MCF 10A (cell line): Measurements from ENCODE around the gene PRSS33. TPM values are rescaled to one million over a fixed set of nuclear protein-coding genes. Genes with fewer than 3 reads are reported as not detected.

Source experiments
- BruUV-seq: library from RNA; stranded (reverse); fragments of 400-500 nt; replicated peaks from 2 replicates; lab custom pipeline; 2021; lab: Mats Ljungman, UMichigan
- CTCF ChIA-PET: fragments of 300-600 bp; sonication (Branson Sonifier 250); formaldehyde crosslinking; extraction: SDS; loops from one replicate; lab custom pipeline; 2021; ENCODE audit warnings: antibody characterized with exemption, inconsistent platforms; lab: Yijun Ruan, JAX
- POLR2A ChIA-PET: fragments of 300-600, 350-650 bp; sonication (Branson Sonifier 250); formaldehyde crosslinking; extraction: SDS; loops from one replicate; lab custom pipeline; 2020; ENCODE audit warnings: antibody characterized with exemption, inconsistent platforms; lab: Yijun Ruan, JAX
- DNase-seq: peaks from one replicate; pipeline ENCODE4 v3.0.0-alpha.2; 2018; ENCODE audit not compliant: unreplicated experiment
- H3K27ac Mint-ChIP-seq: one replicate; pipeline ENCODE4 v1.8.0; 2022; ENCODE audit warnings: mild to moderate bottlenecking, low read depth, mixed read lengths; ENCODE audit not compliant: unreplicated experiment
- H3K27me3 Mint-ChIP-seq: one replicate; pipeline ENCODE4 v1.8.0; 2022; ENCODE audit warnings: mixed read lengths; ENCODE audit not compliant: insufficient read depth, unreplicated experiment
- H3K36me3 Mint-ChIP-seq: one replicate; pipeline ENCODE4 v1.8.0; 2022; ENCODE audit warnings: mild to moderate bottlenecking, moderate library complexity, mixed read lengths; ENCODE audit not compliant: insufficient read depth, unreplicated experiment
- H3K4me1 Mint-ChIP-seq: one replicate; pipeline ENCODE4 v1.8.0; 2022; ENCODE audit warnings: mixed read lengths; ENCODE audit not compliant: insufficient read depth, unreplicated experiment
- H3K4me3 Mint-ChIP-seq: one replicate; pipeline ENCODE4 v1.8.0; 2022; ENCODE audit warnings: mild to moderate bottlenecking, moderate library complexity, mixed read lengths; ENCODE audit not compliant: unreplicated experiment
- H3K9me3 Mint-ChIP-seq: one replicate; pipeline ENCODE4 v1.8.0; 2022; ENCODE audit warnings: mixed read lengths; ENCODE audit not compliant: unreplicated experiment
- CTCF ChIP-seq: fragments of 200-600 bp; IDR thresholded peaks from one replicate; pipeline ENCODE4 v1.8.0; 2022; ENCODE audit warnings: antibody characterized with exemption, mild to moderate bottlenecking; ENCODE audit not compliant: unreplicated experiment
- intact Hi-C: fragments of 100-400 bp; cut with micrococcal nuclease; formaldehyde crosslinking; loops from 2 replicates; pipeline ENCODE4 v1.14.1; 2022
- total RNA-seq: library from RNA; stranded (reverse); gene quantifications from 2 replicates; pipeline ENCODE4 v1.2.3, GENCODE V29; 2022

Gene PRSS33
- total RNA-seq, 1 experiment from 2014 or later = not detected

GRCh38 chr16:2738615-2739014, 48.7 kb downstream of the PRSS33 start:
- Mint-ChIP-seq H3K9me3 (no peaks in the 10 kb centered on the region), H3K4me3 (no peak overlapping the region), H3K27me3 (no peaks in the 10 kb centered on the region), H3K4me1 (peaks cover 6% of the 10 kb centered on the region), H3K27ac (no peak overlapping the region), H3K36me3 (peaks cover 4% of the 10 kb centered on the region)
- DNase-seq = no peak
- POLR2A ChIA-PET = interaction anchor here (0.7 to 1.9 kb wide), 3 partner anchors 15 to 33 kb away, joined by 3 to 8 read pairs (median 5); partner anchors contain the start of gene SRRM2
- BruUV-seq = no TSS peak
- intact Hi-C loops = no loop called here
- no peak for TF ChIP-seq CTCF
- CTCF ChIA-PET = interaction anchor here (1.0 kb wide), 1 partner anchor 13 kb away, joined by 4 read pairs; the partner anchor contains the start of gene SRRM2

- BruUV-seq = no TSS peak
- CTCF ChIA-PET = no interaction called here
- no peak for TF ChIP-seq CTCF
These were observed 49.4 kb downstream of the PRSS33 start for GRCh38 chr16:2737895-2738418.

GRCh38 chr16:2737238-2737605, 50.1 kb downstream of the PRSS33 start:
- no peaks in the 10 kb centered on the region for H3K36me3 Mint-ChIP-seq
- no peak overlapping the region for H3K4me3 Mint-ChIP-seq
- TF ChIP-seq CTCF = no peak
- H3K27ac Mint-ChIP-seq = no peak overlapping the region
- intact Hi-C loops = no loop called here
- CTCF ChIA-PET = no interaction called here
- peaks cover 6% of the 10 kb centered on the region for H3K4me1 Mint-ChIP-seq
- no TSS peak for BruUV-seq
- H3K27me3 Mint-ChIP-seq = no peaks in the 10 kb centered on the region
- no peak for DNase-seq
- H3K9me3 Mint-ChIP-seq = no peaks in the 10 kb centered on the region
- POLR2A ChIA-PET = interaction anchor here (0.6 to 1.1 kb wide), 5 partner anchors 10 to 55 kb away, joined by 3 to 5 read pairs (median 3); partner anchors contain the start of genes KCTD5 and SRRM2

More at GRCh38 chr16:2737895-2738418, 49.4 kb downstream of the PRSS33 start:
- Mint-ChIP-seq H3K36me3 (peaks cover under 1% of the 10 kb centered on the region), H3K27ac (no peak overlapping the region), H3K4me1 (peaks cover 6% of the 10 kb centered on the region), H3K9me3 (no peaks in the 10 kb centered on the region), H3K4me3 (no peak overlapping the region), H3K27me3 (no peaks in the 10 kb centered on the region)
- POLR2A ChIA-PET = interaction anchor here (0.6 to 1.9 kb wide), 3 partner anchors 10 to 33 kb away, joined by 3 to 8 read pairs (median 5); partner anchors contain the start of gene SRRM2
- no peak for DNase-seq
- intact Hi-C loops = no loop called here

GRCh38 chr16:2736476-2737237, 50.7 kb downstream of the PRSS33 start:
- no peaks in the 10 kb centered on the region for H3K9me3 Mint-ChIP-seq
- CTCF ChIA-PET = no interaction called here

More at GRCh38 chr16:2736476-2737237, 50.7 kb downstream of the PRSS33 start:
- intact Hi-C loops = no loop called here
- BruUV-seq = no TSS peak
- peaks cover 6% of the 10 kb centered on the region for H3K4me1 Mint-ChIP-seq
- no peaks in the 10 kb centered on the region for H3K27me3 Mint-ChIP-seq
- POLR2A ChIA-PET = interaction anchor here (0.6 to 1.1 kb wide), 4 partner anchors 14 to 54 kb away, joined by 3 to 5 read pairs (median 3); partner anchors contain the start of genes KCTD5 and SRRM2
- H3K36me3 Mint-ChIP-seq = no peaks in the 10 kb centered on the region
- no peak for DNase-seq
- no peak overlapping the region for H3K27ac Mint-ChIP-seq
- H3K4me3 Mint-ChIP-seq = no peak overlapping the region
- no peak for TF ChIP-seq CTCF
